HG02973 (cell line): Measurements from ENCODE around the gene KCNQ1.
"Not testable (repeated sequence)": the region's sequence is repeated elsewhere in the genome, so short reads cannot be mapped to it uniquely, and the experiment has no call there.

Experiments
- ATAC-seq: cut with Tn5 transposase; IDR thresholded peaks from one replicate; pipeline ENCODE4 v1.9.1; 2021; ENCODE audit warnings: moderate library complexity; ENCODE audit not compliant: unreplicated experiment

KCNQ1 gene

GRCh38 chr11:2472428-2473186, 27.8 kb downstream of the KCNQ1 start:
- no peak for ATAC-seq

GRCh38 chr11:2473361-2474058, 28.7 kb downstream of the KCNQ1 start:
- no peak for ATAC-seq

GRCh38 chr11:2474059-2474901, 29.5 kb downstream of the KCNQ1 start:
- no peak for ATAC-seq

GRCh38 chr11:2475136-2475918, 30.5 kb downstream of the KCNQ1 start:
- no peak for ATAC-seq

- no peak for ATAC-seq
Observed at GRCh38 chr11:2477254-2477653, 32.4 kb downstream of the KCNQ1 start.

- no peak for ATAC-seq
Observed at GRCh38 chr11:2477936-2478335, 33.1 kb downstream of the KCNQ1 start.

- not testable (repeated sequence) for ATAC-seq
Observed at GRCh38 chr11:2480067-2480873, 35.5 kb downstream of the KCNQ1 start.

GRCh38 chr11:2480874-2481220, 36.0 kb downstream of the KCNQ1 start:
- ATAC-seq = no peak

- no peak for ATAC-seq
Observed at GRCh38 chr11:2481253-2481652, 36.4 kb downstream of the KCNQ1 start.

GRCh38 chr11:2482204-2482603, 37.4 kb downstream of the KCNQ1 start:
- ATAC-seq = no peak

- ATAC-seq = no peak
Observed at GRCh38 chr11:2482745-2483144, 37.9 kb downstream of the KCNQ1 start.

- ATAC-seq = no peak
Observed at GRCh38 chr11:2483426-2483825, 38.6 kb downstream of the KCNQ1 start.

GRCh38 chr11:2484576-2485125, 39.8 kb downstream of the KCNQ1 start:
- no peak for ATAC-seq

- ATAC-seq = no peak
Observed at GRCh38 chr11:2488004-2488403, 43.2 kb downstream of the KCNQ1 start.

GRCh38 chr11:2489083-2489482, 44.3 kb downstream of the KCNQ1 start:
- no peak for ATAC-seq

GRCh38 chr11:2497951-2498350, 53.1 kb downstream of the KCNQ1 start:
- not testable (repeated sequence) for ATAC-seq

- no peak for ATAC-seq
Observed at GRCh38 chr11:2498750-2499149, 53.9 kb downstream of the KCNQ1 start.

GRCh38 chr11:2507212-2507901, 62.5 kb downstream of the KCNQ1 start:
- no peak for ATAC-seq
